HG03139 (cell line): ENCODE results near the gene DCAF12.

ENCODE experiments used
- ATAC-seq: cut with Tn5 transposase; IDR thresholded peaks from one replicate; pipeline ENCODE4 v1.9.1; 2021; ENCODE audit not compliant: unreplicated experiment

DCAF12 gene

GRCh38 chr9:34127035-34127948 lies 794 bp upstream of the DCAF12 start:
- no peak for ATAC-seq

- no peak for ATAC-seq
Observed at GRCh38 chr9:34125681-34126206, 754 bp downstream of the DCAF12 start.

- ATAC-seq, result no peak
Observed at GRCh38 chr9:34124926-34125325, 1.6 kb downstream of the DCAF12 start.

DNA sequence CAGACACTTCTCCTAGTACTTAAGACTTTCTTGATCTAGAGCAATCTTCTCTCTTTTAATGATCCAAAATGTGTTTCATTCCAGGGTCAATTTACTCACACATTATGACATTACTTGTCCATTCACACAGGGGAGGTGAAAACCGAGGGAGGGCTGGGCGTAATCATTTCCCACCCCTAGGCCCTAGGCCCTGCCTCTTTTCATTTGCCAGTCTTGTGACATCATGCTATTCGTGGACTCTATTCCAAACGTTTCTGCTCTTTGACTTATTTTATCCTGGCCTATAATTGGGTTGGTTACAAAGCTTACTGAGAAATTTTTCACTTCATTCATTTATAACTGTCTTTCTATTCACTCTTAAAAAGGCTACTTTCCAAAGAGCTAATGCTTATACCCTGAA lies 2.4 kb downstream of the DCAF12 start:
- no peak for ATAC-seq

DNA sequence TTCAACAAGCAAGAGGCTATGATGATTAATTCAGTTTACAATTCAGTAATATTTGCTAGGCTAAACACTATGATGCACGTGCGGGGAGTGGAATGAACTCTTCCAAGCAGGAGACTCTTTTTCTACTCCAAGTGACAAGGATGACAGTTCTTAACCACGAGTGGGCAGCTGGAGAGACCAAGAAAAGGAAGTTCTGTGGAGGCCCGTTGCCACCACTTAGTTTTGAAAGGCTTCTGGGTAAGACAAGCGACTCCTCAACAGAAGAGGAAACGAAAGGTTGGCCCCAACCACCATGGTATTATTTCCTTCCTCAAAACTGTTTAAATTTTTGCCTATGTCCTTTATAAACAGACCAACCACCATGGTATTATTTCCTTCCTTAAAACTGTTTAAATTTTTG lies 2.8 kb downstream of the DCAF12 start:
- no peak for ATAC-seq

DNA sequence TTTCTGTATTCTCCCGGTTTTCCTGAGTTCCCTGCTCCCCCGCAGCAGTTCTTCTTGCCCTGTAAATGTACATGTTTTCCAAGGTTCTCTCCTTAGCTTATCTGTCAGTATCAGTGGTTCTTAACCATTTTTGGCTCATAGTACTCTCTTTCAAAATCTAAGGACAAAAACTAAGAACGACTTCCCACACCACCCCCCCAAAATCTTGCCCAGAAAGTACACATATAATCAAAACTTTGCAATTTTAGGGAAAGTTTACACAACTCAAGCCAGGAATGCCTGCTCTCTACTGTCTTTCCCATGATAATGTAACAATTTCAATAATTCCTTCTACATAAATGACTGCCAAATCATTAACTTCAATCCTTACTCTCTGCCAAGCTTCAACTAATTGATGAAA lies 4.5 kb downstream of the DCAF12 start:
- ATAC-seq, result no peak

DNA sequence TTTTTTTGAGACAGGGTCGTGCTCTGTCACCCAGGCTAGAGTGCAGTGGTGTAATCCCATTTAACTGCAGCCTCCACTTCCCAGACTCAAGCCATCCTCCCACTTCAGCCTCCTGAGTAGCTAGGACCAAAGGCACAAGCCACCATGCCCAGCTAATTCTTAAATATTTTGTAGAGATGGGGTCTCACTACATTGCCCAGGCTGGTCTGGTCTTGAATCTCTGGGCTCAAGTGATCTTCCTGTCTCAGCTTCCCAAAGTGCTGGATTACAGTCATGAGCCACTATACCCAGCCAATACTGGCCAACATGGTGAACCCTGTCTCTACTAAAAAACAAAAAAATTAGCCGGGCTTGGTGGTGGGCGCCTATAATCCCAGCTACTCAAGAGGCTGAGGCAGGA lies 6.8 kb downstream of the DCAF12 start:
- ATAC-seq, result no peak

DNA sequence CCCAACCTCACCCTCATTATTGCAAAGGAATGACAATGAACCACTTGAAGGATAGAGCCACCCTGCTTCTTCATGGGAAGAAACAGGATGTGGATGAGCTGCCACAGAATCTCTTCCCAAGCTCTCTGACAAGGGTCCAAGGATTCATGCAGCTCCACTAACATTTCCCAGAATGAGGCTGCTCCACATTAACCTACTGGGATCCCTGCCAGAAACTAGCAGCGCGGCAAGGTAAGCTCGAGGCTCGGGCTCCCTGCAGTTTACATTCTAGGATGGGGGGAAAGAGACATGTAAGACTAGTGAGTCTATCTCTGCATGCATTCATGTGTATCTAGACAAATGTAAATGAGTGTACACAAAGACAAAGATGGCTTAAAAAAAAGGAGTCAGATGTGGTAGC lies 12.1 kb downstream of the DCAF12 start:
- no peak for ATAC-seq

- ATAC-seq, result no peak
Observed at GRCh38 chr9:34106110-34106509, 20.4 kb downstream of the DCAF12 start.

DNA sequence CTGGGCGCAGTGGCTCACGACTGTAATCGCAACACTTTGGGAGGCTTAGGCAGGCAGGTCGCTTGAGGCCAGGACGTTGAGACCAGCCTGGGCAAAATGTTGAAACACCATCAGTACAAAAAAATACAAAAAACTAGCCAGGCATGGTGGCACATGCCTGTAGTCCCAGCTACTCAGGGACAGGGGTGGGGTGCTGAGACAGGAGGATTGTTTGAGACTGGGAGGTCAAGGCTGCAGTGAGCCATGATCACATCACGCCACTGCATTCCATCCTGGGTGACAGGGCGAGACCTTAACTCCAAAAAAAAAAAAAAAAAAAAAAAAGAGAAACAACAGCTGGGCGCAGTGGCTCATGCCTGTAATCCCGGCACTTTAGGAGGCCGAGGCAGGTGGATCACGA lies 23.7 kb downstream of the DCAF12 start:
- ATAC-seq, result no peak

- no peak for ATAC-seq
Observed at GRCh38 chr9:34098307-34098706, 28.2 kb downstream of the DCAF12 start.

GRCh38 chr9:34097865-34098264 lies 28.6 kb downstream of the DCAF12 start:
- no peak for ATAC-seq

GRCh38 chr9:34096751-34097150 lies 29.7 kb downstream of the DCAF12 start:
- no peak for ATAC-seq

DNA sequence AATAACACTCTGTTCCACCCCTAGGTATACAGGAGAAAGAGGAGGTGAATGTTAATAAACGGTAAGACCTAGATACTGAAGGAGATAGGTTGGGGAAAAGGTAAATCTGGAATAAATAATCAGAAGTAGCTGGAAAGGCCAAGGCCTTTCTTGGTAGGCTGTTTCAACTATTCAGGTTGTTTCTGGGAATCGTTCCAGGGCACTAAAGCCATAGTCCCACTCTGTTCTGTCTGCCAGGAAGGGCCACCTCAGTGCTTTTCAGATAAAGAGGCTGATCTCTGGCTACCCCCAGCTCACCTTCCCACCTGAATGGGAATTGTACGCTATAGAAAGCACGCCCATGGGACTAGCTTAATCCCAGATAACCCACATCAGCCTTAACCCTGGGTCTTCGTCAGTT lies 32.9 kb downstream of the DCAF12 start:
- no peak for ATAC-seq

DNA sequence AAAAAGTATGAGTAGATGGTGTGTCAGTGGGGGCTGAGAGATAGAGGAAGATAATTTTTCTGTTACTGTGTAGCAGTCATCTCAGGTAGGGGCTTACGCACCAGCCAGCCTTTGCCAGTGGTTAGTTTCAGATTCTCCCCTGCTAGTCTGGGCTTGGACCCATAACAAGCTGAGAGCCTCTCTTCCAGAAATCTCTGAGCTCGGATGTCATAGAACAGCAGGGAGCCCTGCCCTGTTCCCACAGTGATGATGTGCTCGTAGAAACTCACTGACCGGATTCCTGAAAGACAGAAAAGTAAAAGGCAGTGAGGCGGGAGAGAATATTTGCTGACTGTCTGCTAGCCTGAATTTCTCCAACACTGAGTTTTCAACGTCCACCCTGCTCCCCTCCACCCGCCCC lies 37.2 kb downstream of the DCAF12 start:
- no peak for ATAC-seq

DNA sequence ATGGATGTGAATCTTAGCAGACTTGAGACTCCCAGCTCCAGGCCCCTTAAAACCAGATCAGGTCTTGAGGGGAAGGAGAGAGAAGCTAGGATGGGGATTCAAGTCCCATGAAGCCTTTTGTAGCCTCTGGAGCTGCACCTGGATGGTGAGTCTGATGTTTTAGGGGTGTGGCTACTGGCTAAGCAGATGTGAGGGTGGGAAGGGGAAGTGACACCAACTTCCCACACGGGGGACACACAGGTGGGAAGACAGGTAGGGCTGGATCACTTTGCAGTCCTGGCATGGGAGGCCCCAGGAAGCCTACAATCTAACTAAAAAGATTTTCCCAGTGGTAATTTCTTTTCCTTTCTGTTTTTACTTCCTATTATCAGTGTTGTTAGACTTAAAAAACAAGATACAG lies 39.1 kb downstream of the DCAF12 start:
- no peak for ATAC-seq

- no peak for ATAC-seq
Observed at GRCh38 chr9:34086864-34087263, 39.6 kb downstream of the DCAF12 start.

DNA sequence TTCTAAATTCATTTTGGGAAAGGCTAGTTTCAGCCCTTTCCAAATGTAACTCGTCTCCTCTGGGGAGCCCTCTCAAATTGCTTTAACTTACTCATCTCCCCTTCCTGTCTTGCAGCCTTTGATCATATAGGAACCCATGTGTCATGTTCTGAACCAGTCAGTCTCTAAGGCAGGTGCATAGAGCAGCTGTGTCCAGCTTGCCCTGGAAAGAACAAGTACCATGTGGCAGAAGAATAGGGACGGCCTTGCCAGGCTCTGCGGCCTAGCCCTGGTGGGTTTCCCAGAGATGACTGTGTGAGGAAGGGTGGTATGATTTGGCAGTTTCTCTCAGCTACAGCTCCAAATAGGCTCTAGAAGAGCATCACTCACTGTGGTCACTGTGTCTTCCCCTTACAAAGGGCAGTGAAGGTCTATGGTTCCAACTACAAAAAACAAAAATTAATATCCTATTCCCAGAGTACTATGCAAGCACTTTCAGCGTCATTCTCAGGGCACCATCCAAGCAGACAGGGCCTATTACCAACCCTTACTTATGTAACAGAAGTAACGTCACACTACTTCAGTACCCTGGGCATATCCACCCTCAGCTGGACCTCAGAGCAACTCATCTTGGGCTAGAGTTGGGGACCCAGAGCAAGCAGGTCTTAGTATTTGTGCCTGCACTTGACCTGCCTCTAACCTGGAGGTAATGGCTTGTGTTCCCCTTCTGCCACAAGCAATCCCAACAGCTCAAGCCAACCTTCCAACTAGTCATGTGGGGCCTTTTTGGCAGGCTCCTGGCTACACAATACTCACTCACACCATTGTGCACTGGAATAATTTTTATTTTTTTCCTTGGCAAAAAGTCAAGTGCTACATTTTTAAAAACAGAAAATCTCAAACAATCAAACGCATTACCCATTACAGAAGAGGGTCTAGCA lies 40.7 kb downstream of the DCAF12 start:
- ATAC-seq, result no peak

- no peak for ATAC-seq
Observed at GRCh38 chr9:34084562-34084961, 41.9 kb downstream of the DCAF12 start.

- ATAC-seq, result no peak
Observed at GRCh38 chr9:34079181-34079580, 47.3 kb downstream of the DCAF12 start.

GRCh38 chr9:34072868-34073590 lies 53.5 kb downstream of the DCAF12 start:
- no peak for ATAC-seq
